Bronchial epithelial cell (primary cell): Measurements from ENCODE around the gene APBB2. TPM values are rescaled to one million over a fixed set of nuclear protein-coding genes. Genes with fewer than 3 reads are reported as not detected.

Experiments
- DNase-seq: peaks from one replicate; pipeline ENCODE4 v3.0.0-alpha.2; 2010; ENCODE audit warnings: low read depth
- FAIRE-seq: peaks from 2 replicates; lab custom pipeline; 2011; peaks lifted over from hg19 to GRCh38; lab: Jason Lieb, UNC
- H3K27me3 ChIP-seq: 2 replicates; pipeline ENCODE4 v1.5.1; 2011; ENCODE audit warnings: low read length; ENCODE audit not compliant: control insufficient read depth, insufficient read depth
- H3K36me3 ChIP-seq: 2 replicates; pipeline ENCODE4 v1.5.1; 2011; ENCODE audit warnings: low read length; ENCODE audit not compliant: control insufficient read depth, insufficient read depth
- H3K4me3 ChIP-seq: 2 replicates; pipeline ENCODE4 v1.5.1; 2011; ENCODE audit warnings: mild to moderate bottlenecking, low read depth, low read length, control low read depth
- CTCF ChIP-seq: IDR thresholded peaks from 2 replicates; pipeline ENCODE4 v1.5.1; 2011; ENCODE audit warnings: mild to moderate bottlenecking, moderate library complexity, low read length, control low read depth, inconsistent platforms; ENCODE audit not compliant: insufficient read depth, severe bottlenecking
- total RNA-seq: library from RNA; depleted of rRNA; stranded (reverse); fragments of >200 nt; gene quantifications from 2 replicates; pipeline ENCODE4 v1.2.1, GENCODE V29; 2014

Gene APBB2
- total RNA-seq, 1 donor from 2014 or later: 39.2 TPM

GRCh38 chr4:41197996-41198395 lies 16.3 kb downstream of the APBB2 start:
- Histone ChIP-seq H3K4me3 (no peak overlapping the region), H3K36me3 (no peaks in the 10 kb centered on the region), H3K27me3 (no peaks in the 10 kb centered on the region)
- DNase-seq: no peak
- FAIRE-seq: no peak
- no peak for TF ChIP-seq CTCF

- no peak for DNase-seq
- H3K4me3 ChIP-seq: no peak overlapping the region
- no peak for TF ChIP-seq CTCF
- no peaks in the 10 kb centered on the region for H3K36me3 ChIP-seq
- no peaks in the 10 kb centered on the region for H3K27me3 ChIP-seq
- FAIRE-seq: no peak
Measured at GRCh38 chr4:41197495-41197894, 16.8 kb downstream of the APBB2 start.

GRCh38 chr4:41196633-41197332 lies 17.6 kb downstream of the APBB2 start:
- no peak for FAIRE-seq
- no peak for DNase-seq
- no peak for TF ChIP-seq CTCF

GRCh38 chr4:41192136-41192535 lies 22.2 kb downstream of the APBB2 start:
- no peak for TF ChIP-seq CTCF
- FAIRE-seq (no peak), DNase-seq (peak; percentile 28)
- Histone ChIP-seq H3K27me3 (no peaks in the 10 kb centered on the region), H3K4me3 (no peak overlapping the region), H3K36me3 (no peaks in the 10 kb centered on the region)

More at GRCh38 chr4:41196633-41197332, 17.6 kb downstream of the APBB2 start:
- H3K4me3 ChIP-seq: no peak overlapping the region
- H3K27me3 ChIP-seq: no peaks in the 10 kb centered on the region
- H3K36me3 ChIP-seq: no peaks in the 10 kb centered on the region

GRCh38 chr4:41189666-41190065 lies 24.7 kb downstream of the APBB2 start:
- Histone ChIP-seq H3K36me3 (no peaks in the 10 kb centered on the region), H3K27me3 (no peaks in the 10 kb centered on the region), H3K4me3 (no peak overlapping the region)
- FAIRE-seq (no peak), DNase-seq (no peak)
- no peak for TF ChIP-seq CTCF

GRCh38 chr4:41189076-41189475 lies 25.3 kb downstream of the APBB2 start:
- no peak for TF ChIP-seq CTCF
- DNase-seq: no peak
- no peak for FAIRE-seq
- H3K27me3 ChIP-seq: no peaks in the 10 kb centered on the region
- H3K4me3 ChIP-seq: no peak overlapping the region
- H3K36me3 ChIP-seq: no peaks in the 10 kb centered on the region
